ENCODE measurements around the gene GSTO2. TPM values are rescaled to one million over a fixed set of nuclear protein-coding genes. Genes with fewer than 3 reads are reported as not detected.

The GSTO2 gene
- total and polyA plus RNA-seq, 10 of the 15 experiments (the other 5 are each of a cell fraction or from before 2014, with no cell fraction given): 0.16 to 0.86 (median 0.46) TPM

DNA sequence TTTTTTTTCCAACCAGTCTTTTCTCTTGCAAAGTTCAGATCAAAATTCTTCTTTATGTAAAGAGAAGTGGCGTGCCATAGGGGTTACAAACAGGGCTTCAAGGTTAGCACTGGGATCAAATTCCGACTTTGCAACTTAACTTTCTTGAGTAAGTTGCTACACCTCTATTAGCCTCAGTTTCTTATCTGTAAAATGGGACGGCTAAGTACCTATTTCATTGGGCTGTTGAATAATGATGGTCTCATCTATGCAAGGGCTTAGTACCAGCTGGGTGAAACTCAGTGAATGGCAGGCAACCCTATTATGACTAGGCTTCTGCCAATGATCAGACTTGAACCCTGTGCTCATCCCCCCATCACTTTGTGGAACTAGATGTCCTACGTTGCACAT, 35.4 kb downstream of the GSTO2 start:
- ChIA-PET CTCF (interaction anchor here (1.3 to 13.3 kb wide), 6 partner anchors 11 to 47 kb away, joined by 3 to 419 read pairs (median 23); partner anchors contain the start of genes CFAP58 and ITPRIP), SMC1A (ENCODE audit: uncharacterized antibody, unreplicated experiment) (interaction anchor here (1.9 to 7.3 kb wide), 3 partner anchors 9 to 45 kb away, joined by 7 to 187 read pairs (median 16); partner anchors contain the start of gene CFAP58), POLR2A (interaction anchor here (1.6 kb wide), 1 partner anchor 47 kb away, joined by 3 read pairs; no protein-coding TSS in a partner anchor), RAD21 (ENCODE audit: unreplicated experiment) (interaction anchor here (1.0 to 9.0 kb wide), 4 partner anchors 11 to 47 kb away, joined by 3 to 137 read pairs (median 10); partner anchors contain the start of gene CFAP58)
- no peak overlapping the region for H2AFZ ChIP-seq (ENCODE audit: control insufficient read depth, low read depth, low read length)
- H3K36me3 ChIP-seq (ENCODE audit: control insufficient read depth in 2 of 2, insufficient read depth in 2 of 2, low read length in 1 of 2): peaks cover 0 to 2% of the 10 kb centered on the region in 2 experiments; a peak in 1 of 4 replicates
- H4K20me1 ChIP-seq (ENCODE audit: control insufficient read depth, insufficient read depth): no peaks in the 10 kb centered on the region
- no peak overlapping the region for H3K4me3 ChIP-seq
- H3K27ac ChIP-seq (ENCODE audit: control insufficient read depth, insufficient read depth): no peak overlapping the region
- BruUV-seq (replicated peaks): no TSS peak
- H3K4me1 ChIP-seq (ENCODE audit: control insufficient read depth, insufficient read depth, low read length): peaks cover 26% of the 10 kb centered on the region
- no peaks in the 10 kb centered on the region; the same call in 2 of the 3 replicates for H3K9me3 ChIP-seq (replicated peaks; ENCODE audit: control insufficient read depth, insufficient read depth, low read length)
- WGBS (ENCODE audit: insufficient coverage, insufficient replicate concordance, low lambda C conversion rate, missing lambda C conversion rate): 44% methylated on average over 4 of the region's 4 CpGs
- no peak overlapping the region for H3K9ac ChIP-seq (ENCODE audit: control insufficient read depth, insufficient read depth, low read length)
- no peak for FAIRE-seq
- no peak overlapping the region for H3K4me2 ChIP-seq (ENCODE audit: control insufficient read depth, insufficient read depth)
- no peak for TF ChIP-seq MTA3 (IDR thresholded peaks at IDR 0.05; ENCODE audit: borderline replicate concordance, low read length)
- no peak for TF ChIP-seq SIX5 (IDR thresholded peaks at IDR 0.05; ENCODE audit: low read depth, low read length, severe bottlenecking)
- TF ChIP-seq NFYB (IDR thresholded peaks at IDR 0.05; ENCODE audit: insufficient read depth, low read depth, low read length): no peak
- no peak for TF ChIP-seq TCF3 (IDR thresholded peaks at IDR 0.05; ENCODE audit: borderline replicate concordance, insufficient read depth, low read depth, low read length)
- TF ChIP-seq MAX (IDR thresholded peaks at IDR 0.05; ENCODE audit: low read depth, low read length): no peak
- no peak for TF ChIP-seq CHD1 (IDR thresholded peaks at IDR 0.05; ENCODE audit: low read depth, low read length)
- no peak for TF ChIP-seq HCFC1 (IDR thresholded peaks at IDR 0.05; ENCODE audit: low read length)
- no peak for TF ChIP-seq TCF12 (IDR thresholded peaks at IDR 0.05; ENCODE audit: low read depth, low read length)
- TF ChIP-seq SMARCA5 (IDR thresholded peaks at IDR 0.05): no peak
- TF ChIP-seq NR2C2 (IDR thresholded peaks at IDR 0.05; ENCODE audit: borderline replicate concordance, control insufficient read depth, insufficient read length, low read depth): no peak
- TF ChIP-seq ASH2L (IDR thresholded peaks at IDR 0.05; ENCODE audit: borderline replicate concordance, low read depth): no peak
- TF ChIP-seq JUNB (IDR thresholded peaks at IDR 0.05): no peak
- TF ChIP-seq, protein P1, sequence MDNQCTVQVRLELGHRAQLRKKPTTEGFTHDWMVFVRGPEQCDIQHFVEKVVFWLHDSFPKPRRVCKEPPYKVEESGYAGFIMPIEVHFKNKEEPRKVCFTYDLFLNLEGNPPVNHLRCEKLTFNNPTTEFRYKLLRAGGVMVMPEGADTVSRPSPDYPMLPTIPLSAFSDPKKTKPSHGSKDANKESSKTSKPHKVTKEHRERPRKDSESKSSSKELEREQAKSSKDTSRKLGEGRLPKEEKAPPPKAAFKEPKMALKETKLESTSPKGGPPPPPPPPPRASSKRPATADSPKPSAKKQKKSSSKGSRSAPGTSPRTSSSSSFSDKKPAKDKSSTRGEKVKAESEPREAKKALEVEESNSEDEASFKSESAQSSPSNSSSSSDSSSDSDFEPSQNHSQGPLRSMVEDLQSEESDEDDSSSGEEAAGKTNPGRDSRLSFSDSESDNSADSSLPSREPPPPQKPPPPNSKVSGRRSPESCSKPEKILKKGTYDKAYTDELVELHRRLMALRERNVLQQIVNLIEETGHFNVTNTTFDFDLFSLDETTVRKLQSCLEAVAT (IDR thresholded peaks at IDR 0.05): no peak
- TF ChIP-seq BHLHE40 (IDR thresholded peaks at IDR 0.05; ENCODE audit: borderline replicate concordance in 1 of 2, low read depth in 2 of 2, low read length in 1 of 2): no peak
- in situ Hi-C loops (cut with MboI): no loop called here
- no peaks in the 10 kb centered on the region for H3K79me2 ChIP-seq (ENCODE audit: control insufficient read depth, insufficient read depth, low read length)
- ATAC-seq: no peak
- intact Hi-C loops (cut with micrococcal nuclease; ENCODE audit: unreplicated experiment): no loop called here
- DNase-seq (ENCODE audit: low read depth, low spot score): no peak
- H3K27me3 ChIP-seq (replicated peaks in 1 of 2; ENCODE audit: control insufficient read depth in 2 of 2, insufficient read depth in 2 of 2, low read length in 1 of 2): peaks cover 0 to 2% of the 10 kb centered on the region in 2 experiments; a peak in 1 of 4 replicates

Measured in GM12878 (cell line).